ENCODE results near the gene IFI44L.

IFI44L gene

GRCh38 chr1:78688697-78689096, 68.4 kb downstream of the IFI44L start:
- DNase-seq (ENCODE audit: low read depth in 3 of 3): no peak

GRCh38 chr1:78690516-78690915, 70.3 kb downstream of the IFI44L start:
- DNase-seq (ENCODE audit: low read depth in 3 of 3): no peak

GRCh38 chr1:78691995-78692747, 71.9 kb downstream of the IFI44L start:
- no peak for DNase-seq (ENCODE audit: low read depth in 3 of 3)

Measured in stimulated activated CD4-positive, alpha-beta T cell treated with anti-CD3 and anti-CD28 coated beads, TNF-alpha, amount 100 ng/mL, for 24 hours (primary cell).